Measurements from ENCODE around the gene OTOF. TPM values are rescaled to one million over a fixed set of nuclear protein-coding genes. Genes with fewer than 3 reads are reported as not detected.

OTOF gene
- total RNA-seq, 2 experiments from 2014 or later = 0.71 to 0.75 TPM

DNA sequence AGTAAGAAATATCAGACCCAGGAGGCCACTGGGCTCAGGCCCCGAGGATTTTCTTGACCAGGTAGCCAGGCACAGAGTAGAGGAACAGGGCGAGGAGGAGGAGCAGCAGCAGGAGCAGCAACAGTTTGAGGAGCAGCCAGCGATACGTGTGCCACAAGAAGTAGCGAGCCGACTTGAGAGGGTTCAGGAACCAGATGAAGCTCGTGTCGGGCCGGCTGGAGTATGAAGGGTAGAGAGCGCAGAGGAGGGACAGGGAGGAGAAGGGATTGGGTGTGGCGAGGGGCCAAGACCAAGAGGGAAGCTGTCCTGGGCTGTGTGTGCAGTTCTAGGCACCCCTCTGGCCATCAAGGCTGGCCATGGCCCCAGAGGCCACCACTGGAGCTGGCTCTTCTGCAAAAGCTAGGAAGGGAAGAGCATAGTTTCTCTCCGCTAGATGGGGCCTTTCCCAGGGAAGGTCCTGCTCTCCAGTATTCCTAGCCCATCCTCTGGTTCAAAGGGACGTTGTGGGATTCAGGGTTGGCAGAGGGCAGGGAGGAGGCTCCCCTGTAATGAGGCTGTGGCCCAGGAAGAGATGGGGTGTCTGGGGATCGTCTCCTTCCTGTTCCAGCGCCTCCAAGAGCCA lies 17.8 kb downstream of the OTOF start:
- ChIA-PET POLR2A (no interaction called here), CTCF (no interaction called here)
- H3K27me3 ChIP-seq (ENCODE audit: control insufficient read depth in 1 of 2, insufficient read depth in 2 of 2, low read length in 2 of 2) = no peaks in the 10 kb centered on the region
- Mint-ChIP-seq H3K27ac (no peak overlapping the region), H3K27me3 (no peaks in the 10 kb centered on the region), H3K4me1 (ENCODE audit: low read depth) (no peaks in the 10 kb centered on the region), H3K9me3 (no peaks in the 10 kb centered on the region), H3K4me3 (no peak overlapping the region), H3K36me3 (ENCODE audit: low read depth) (no peaks in the 10 kb centered on the region)
- H3K36me3 ChIP-seq (ENCODE audit: insufficient read depth, low read length) = no peaks in the 10 kb centered on the region
- TF ChIP-seq, protein P1, sequence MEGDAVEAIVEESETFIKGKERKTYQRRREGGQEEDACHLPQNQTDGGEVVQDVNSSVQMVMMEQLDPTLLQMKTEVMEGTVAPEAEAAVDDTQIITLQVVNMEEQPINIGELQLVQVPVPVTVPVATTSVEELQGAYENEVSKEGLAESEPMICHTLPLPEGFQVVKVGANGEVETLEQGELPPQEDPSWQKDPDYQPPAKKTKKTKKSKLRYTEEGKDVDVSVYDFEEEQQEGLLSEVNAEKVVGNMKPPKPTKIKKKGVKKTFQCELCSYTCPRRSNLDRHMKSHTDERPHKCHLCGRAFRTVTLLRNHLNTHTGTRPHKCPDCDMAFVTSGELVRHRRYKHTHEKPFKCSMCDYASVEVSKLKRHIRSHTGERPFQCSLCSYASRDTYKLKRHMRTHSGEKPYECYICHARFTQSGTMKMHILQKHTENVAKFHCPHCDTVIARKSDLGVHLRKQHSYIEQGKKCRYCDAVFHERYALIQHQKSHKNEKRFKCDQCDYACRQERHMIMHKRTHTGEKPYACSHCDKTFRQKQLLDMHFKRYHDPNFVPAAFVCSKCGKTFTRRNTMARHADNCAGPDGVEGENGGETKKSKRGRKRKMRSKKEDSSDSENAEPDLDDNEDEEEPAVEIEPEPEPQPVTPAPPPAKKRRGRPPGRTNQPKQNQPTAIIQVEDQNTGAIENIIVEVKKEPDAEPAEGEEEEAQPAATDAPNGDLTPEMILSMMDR (IDR thresholded peaks at IDR 0.05) = no peak
- no peaks in the 10 kb centered on the region for H3K4me1 ChIP-seq (ENCODE audit: insufficient read depth, low read length)
- ATAC-seq (ENCODE audit: poor library complexity) (no peak), DNase-seq (no peak)
- intact Hi-C loops (cut with DNase I, micrococcal nuclease) = no loop called here
- no peak overlapping the region for H3K27ac ChIP-seq (ENCODE audit: low read depth in 1 of 2, low read length in 2 of 2)
- H3K4me3 ChIP-seq (ENCODE audit: low read length) = no peak overlapping the region
- no peaks in the 10 kb centered on the region for H3K9me3 ChIP-seq (ENCODE audit: control insufficient read depth in 1 of 2, insufficient read depth in 1 of 2, low read length in 2 of 2)

DNA sequence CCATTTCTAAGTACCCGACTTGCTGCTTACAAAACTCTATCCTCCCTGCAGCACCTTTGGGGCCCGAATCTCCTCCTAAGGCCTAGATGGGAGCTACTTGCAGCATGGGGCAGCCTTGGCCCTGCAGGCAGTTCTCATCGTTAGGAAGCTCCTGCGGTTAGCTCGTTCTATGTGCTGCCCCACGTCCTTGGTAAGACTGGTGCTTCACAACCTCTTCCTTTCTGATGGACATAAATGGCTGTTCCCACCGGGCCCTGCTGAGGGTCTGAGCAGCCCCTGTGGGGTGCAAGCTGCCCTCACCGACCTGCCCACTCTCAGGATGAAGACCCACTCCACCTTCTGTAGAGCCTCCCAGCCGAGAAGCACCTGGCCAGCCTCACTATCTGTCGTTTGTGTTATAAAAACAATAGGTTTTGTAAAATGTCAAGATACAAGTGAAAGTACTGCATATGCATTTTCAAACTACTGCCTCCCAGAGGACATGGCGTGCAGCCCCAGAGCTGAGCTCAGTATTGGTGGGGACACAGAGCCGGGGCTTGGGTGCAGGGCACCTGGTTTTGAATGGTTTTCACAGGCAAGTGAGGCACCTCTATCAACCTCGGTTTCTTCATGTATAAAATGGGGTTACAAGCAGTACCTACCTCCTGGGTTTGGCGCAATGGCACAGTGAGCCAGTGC lies 19.4 kb downstream of the OTOF start:
- no peak for ATAC-seq (ENCODE audit: poor library complexity)
- H3K4me1 Mint-ChIP-seq (ENCODE audit: low read depth) = no peaks in the 10 kb centered on the region
- Histone ChIP-seq H3K36me3 (ENCODE audit: insufficient read depth, low read length) (no peaks in the 10 kb centered on the region), H3K9me3 (ENCODE audit: control insufficient read depth in 1 of 2, insufficient read depth in 1 of 2, low read length in 2 of 2) (no peaks in the 10 kb centered on the region), H3K4me1 (ENCODE audit: insufficient read depth, low read length) (no peaks in the 10 kb centered on the region), H3K27me3 (ENCODE audit: control insufficient read depth in 1 of 2, insufficient read depth in 2 of 2, low read length in 2 of 2) (no peaks in the 10 kb centered on the region), H3K4me3 (ENCODE audit: low read length) (no peak overlapping the region), H3K27ac (ENCODE audit: low read depth in 1 of 2, low read length in 2 of 2) (no peak overlapping the region)
- H3K27ac Mint-ChIP-seq = no peak overlapping the region
- DNase-seq = no peak
- no peaks in the 10 kb centered on the region for H3K36me3 Mint-ChIP-seq (ENCODE audit: low read depth)
- intact Hi-C loops (cut with DNase I, micrococcal nuclease) = no loop called here
- POLR2A ChIA-PET = no interaction called here
- no peaks in the 10 kb centered on the region for H3K9me3 Mint-ChIP-seq
- H3K4me3 Mint-ChIP-seq = no peak overlapping the region
- CTCF ChIA-PET = interaction anchor here (0.7 kb wide), 1 partner anchor 104 kb away, joined by 4 read pairs; a partner anchor contains a TSS
- H3K27me3 Mint-ChIP-seq = no peaks in the 10 kb centered on the region
- TF ChIP-seq, protein P1 (IDR thresholded peaks at IDR 0.05) = no peak

DNA sequence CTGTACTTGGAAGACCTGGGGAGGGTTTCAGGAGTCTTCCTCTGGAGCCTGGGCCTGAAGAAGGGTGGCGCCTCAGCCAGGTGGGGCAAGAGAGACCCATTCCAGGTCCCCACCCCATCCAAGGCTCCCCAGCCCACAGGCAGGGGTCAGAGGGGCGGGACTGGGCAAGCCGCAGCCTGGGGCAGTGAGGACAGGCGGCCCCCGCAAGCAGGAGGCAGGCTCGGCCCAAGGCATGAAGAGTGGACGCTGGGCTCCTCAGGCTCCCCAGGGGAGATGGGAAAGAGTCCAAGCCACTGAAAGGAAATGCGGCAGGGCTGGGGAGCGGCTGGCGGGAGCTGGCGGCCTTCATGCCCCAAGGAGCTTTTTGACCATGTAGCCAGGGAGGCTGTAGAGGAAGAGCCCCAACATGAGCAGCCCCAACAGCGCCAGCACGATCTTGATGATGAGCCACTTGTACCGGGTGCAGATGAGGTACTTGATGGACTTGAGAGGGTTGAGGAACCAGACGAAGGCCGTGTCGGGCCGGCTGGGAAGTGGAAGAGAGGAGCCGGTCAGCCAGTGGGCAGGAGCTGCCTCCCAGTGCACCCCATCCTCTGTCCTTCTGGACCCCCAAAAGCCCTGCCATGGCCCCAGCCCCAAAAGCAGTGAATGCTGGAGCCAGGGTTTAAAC lies 20.1 kb downstream of the OTOF start:
- DNase-seq (no peak), ATAC-seq (ENCODE audit: poor library complexity) (no peak)
- Mint-ChIP-seq H3K36me3 (ENCODE audit: low read depth) (no peaks in the 10 kb centered on the region), H3K4me3 (no peak overlapping the region), H3K27ac (no peak overlapping the region), H3K4me1 (ENCODE audit: low read depth) (no peaks in the 10 kb centered on the region), H3K9me3 (no peaks in the 10 kb centered on the region), H3K27me3 (no peaks in the 10 kb centered on the region)
- ChIA-PET POLR2A (no interaction called here), CTCF (no interaction called here)
- H3K27ac ChIP-seq (ENCODE audit: low read depth in 1 of 2, low read length in 2 of 2) = no peak overlapping the region
- no peaks in the 10 kb centered on the region for H3K9me3 ChIP-seq (ENCODE audit: control insufficient read depth in 1 of 2, insufficient read depth in 1 of 2, low read length in 2 of 2)
- H3K4me1 ChIP-seq (ENCODE audit: insufficient read depth, low read length) = no peaks in the 10 kb centered on the region
- H3K36me3 ChIP-seq (ENCODE audit: insufficient read depth, low read length) = no peaks in the 10 kb centered on the region
- TF ChIP-seq, protein P1 (IDR thresholded peaks at IDR 0.05) = no peak
- intact Hi-C loops (cut with DNase I, micrococcal nuclease) = no loop called here
- H3K27me3 ChIP-seq (ENCODE audit: control insufficient read depth in 1 of 2, insufficient read depth in 2 of 2, low read length in 2 of 2) = no peaks in the 10 kb centered on the region
- H3K4me3 ChIP-seq (ENCODE audit: low read length) = no peak overlapping the region

Measured in CD4-positive, alpha-beta T cell (primary cell).